GM18519 (cell line): Measurements from ENCODE around the gene PCDHAC1.

Experiments
- ATAC-seq: cut with Tn5 transposase; IDR thresholded peaks from one replicate; pipeline ENCODE4 v1.9.1; 2021; ENCODE audit warnings: mild to moderate bottlenecking, moderate library complexity; ENCODE audit not compliant: unreplicated experiment, low FRiP score

The PCDHAC1 gene

DNA sequence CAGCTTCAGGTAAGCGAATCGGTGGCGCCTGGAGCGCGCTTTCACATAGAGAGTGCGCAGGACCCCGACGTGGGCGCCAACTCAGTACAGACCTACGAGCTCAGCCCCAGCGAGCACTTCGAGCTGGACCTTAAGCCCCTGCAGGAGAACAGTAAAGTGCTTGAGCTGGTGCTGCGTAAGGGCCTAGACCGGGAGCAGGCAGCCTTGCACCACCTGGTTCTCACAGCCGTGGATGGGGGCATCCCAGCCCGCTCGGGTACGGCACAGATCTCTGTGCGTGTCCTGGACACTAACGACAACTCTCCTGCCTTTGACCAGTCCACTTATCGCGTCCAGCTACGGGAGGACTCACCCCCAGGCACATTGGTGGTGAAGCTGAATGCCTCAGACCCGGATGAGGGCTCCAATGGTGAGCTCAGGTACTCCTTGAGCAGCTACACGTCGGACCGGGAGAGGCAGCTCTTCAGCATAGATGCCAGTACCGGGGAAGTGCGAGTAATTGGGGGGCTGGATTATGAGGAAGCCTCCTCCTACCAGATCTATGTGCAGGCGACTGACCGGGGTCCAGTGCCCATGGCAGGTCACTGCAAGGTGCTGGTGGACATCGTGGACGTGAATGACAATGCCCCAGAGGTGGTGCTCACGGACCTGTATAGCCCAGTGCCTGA, 41.3 kb downstream of the PCDHAC1 start:
- no peak for ATAC-seq

DNA sequence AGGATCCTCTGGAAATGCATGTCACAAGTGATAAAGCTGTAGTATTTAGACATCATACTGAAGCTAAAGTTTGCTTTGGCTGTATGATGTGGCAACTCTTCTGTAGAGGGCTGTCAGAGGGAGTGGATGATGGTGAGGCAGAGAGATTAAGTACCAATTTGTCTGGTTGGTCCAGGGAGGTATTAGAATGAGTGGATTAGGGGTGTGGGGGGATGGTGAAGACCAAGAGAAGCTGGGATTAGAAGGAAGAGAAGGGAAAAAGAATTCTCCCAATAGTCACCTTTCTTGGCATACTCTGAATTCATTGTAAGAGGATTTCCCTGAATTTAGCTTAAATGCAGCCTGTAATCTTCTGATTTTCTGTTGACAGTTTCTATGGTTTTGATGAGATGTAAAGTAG, 43.8 kb downstream of the PCDHAC1 start:
- no peak for ATAC-seq

DNA sequence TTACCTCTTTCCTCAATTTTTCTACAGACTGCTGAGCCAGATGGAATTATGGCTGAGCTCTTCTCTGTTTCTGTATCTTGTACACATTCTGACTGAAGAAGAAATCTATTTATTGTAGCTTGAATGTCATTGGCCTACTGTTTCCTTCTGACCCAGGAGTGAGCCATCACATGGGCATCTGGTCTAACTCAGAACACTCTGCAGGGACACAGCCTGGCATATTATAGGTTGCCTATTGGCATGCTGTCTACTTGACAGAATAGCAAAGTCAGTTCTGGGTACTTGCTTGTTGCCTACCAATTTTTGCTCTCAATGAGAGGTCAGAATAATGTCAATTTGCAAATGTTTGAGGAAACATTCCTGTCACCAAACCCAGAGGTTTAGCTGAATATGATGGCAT, 47.5 kb downstream of the PCDHAC1 start:
- ATAC-seq = no peak

DNA sequence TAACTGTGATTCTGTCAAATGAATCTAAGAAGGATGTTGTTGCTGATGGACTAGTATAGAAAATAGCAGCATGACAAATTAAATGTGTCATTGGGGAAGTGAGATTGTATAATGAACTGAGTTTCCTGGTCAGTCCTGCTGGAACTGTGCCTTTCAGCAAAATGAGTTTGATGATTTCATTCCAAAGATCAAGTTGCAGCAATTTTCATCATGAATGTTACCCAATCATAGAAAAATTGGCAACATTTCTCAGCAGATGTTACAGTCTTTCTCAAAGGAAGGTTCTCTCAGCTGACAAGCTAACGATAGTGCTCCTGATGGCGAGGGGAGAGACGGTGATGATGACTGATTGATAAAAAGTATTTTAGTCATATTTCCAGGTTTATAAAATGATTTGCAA, 50.9 kb downstream of the PCDHAC1 start:
- ATAC-seq = no peak

DNA sequence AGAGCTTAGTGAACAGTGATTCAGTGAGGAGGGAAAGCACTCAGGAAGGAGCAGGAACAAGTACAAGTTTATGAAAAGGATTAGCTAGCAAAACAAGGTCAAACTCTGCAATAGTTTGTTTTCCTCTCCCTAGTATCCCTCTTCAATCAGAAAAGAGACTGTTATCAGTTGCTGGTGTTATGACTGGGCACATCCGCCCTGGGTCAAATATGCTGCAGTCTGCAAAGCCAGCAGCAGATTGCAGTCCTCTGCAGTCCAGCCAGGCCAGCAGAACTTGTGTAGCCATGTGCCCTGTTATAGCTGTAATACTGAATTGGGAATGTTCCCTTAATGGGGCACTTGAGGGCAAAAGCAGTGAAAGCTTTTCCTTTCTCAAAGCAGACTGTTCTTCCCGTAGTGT, 52.2 kb downstream of the PCDHAC1 start:
- no peak for ATAC-seq

DNA sequence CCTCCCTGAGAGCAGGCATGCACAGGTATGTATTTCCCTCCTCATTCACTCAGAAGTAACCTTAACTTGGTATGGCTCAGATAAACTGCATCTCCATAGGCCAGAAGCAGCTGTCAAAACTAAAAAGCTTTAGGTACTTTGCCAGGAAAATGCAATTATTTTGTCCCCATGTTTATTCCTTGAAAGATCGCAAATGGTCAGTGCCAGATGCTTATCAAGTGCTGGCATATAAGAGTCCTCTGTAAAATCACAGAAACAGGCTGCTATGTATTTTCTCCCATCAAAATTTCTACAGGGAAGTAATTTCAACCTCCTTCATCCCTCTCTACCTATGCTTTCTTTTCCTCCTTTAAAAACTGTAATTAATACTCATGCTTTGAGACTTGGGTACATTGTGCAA, 52.9 kb downstream of the PCDHAC1 start:
- no peak for ATAC-seq
